ENCODE data around the gene CHRNA3.
A peak's percentile ranks its signal among the peaks of the same experiment; 100 is the strongest.

DNA sequence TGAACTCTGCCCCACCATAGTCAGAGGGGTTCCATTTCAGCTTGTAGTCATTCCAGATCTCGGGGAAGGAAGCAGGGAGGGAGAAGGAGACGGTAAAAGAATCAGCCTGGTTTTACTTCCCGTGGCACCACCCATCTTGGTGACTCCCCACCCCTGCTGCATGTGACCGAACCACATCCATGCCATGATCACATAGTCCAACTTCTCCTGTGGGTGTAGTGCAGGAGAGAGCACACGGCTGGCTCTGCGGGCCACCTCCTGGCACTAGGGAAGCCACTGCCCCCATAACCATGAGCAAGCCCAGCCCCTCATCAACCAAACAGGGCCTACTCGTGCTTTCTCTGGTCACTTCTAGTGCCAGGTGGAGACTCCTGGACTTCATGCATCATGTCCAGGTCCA, 3.7 kb downstream of the CHRNA3 start:
- TF ChIP-seq, protein P1, sequence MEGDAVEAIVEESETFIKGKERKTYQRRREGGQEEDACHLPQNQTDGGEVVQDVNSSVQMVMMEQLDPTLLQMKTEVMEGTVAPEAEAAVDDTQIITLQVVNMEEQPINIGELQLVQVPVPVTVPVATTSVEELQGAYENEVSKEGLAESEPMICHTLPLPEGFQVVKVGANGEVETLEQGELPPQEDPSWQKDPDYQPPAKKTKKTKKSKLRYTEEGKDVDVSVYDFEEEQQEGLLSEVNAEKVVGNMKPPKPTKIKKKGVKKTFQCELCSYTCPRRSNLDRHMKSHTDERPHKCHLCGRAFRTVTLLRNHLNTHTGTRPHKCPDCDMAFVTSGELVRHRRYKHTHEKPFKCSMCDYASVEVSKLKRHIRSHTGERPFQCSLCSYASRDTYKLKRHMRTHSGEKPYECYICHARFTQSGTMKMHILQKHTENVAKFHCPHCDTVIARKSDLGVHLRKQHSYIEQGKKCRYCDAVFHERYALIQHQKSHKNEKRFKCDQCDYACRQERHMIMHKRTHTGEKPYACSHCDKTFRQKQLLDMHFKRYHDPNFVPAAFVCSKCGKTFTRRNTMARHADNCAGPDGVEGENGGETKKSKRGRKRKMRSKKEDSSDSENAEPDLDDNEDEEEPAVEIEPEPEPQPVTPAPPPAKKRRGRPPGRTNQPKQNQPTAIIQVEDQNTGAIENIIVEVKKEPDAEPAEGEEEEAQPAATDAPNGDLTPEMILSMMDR (IDR thresholded peaks at IDR 0.05), result no peak
- TF ChIP-seq POLR2AphosphoS2 (conservative IDR thresholded peaks at IDR 0.05; ENCODE audit: low read length) (no peak), SMC3 (IDR thresholded peaks at IDR 0.05) (no peak), HDAC2 (IDR thresholded peaks at IDR 0.05) (no peak), KDM5A (IDR thresholded peaks at IDR 0.05) (no peak), POLR2A (IDR thresholded peaks at IDR 0.05; ENCODE audit: low read length) (0 out of 2 replicates have a peak, but pooled peaks have one; percentile 4), ZC3H11A (IDR thresholded peaks at IDR 0.05) (no peak), SREBF2 (IDR thresholded peaks at IDR 0.05) (no peak), RCOR1 (IDR thresholded peaks at IDR 0.05; ENCODE audit: low read depth, low read length) (no peak), RNF2 (IDR thresholded peaks at IDR 0.05; ENCODE audit: borderline replicate concordance, low read depth) (no peak), CBX8 (IDR thresholded peaks at IDR 0.05) (no peak), KDM1A (IDR thresholded peaks at IDR 0.05; ENCODE audit: low read depth) (no peak), NR3C1 (IDR thresholded peaks at IDR 0.05) (no peak)
